ENCODE measurements around the gene DLGAP4.

GRCh38 chr20:36311854-36312723 lies 6.0 kb downstream of the DLGAP4 start:
- TF ChIP-seq CTCF (optimal IDR thresholded peaks at IDR 0.05 in 1 of 3, IDR thresholded peaks at IDR 0.05 in 1 of 3, conservative IDR thresholded peaks at IDR 0.05 in 1 of 3; ENCODE audit: extremely low read depth in 1 of 3, insufficient read depth in 2 of 3, low read length in 3 of 3) (no peak), EZH2 (IDR thresholded peaks at IDR 0.05; ENCODE audit: low read length) (no peak)
